ENCODE results near the gene POLR1B.

DNA sequence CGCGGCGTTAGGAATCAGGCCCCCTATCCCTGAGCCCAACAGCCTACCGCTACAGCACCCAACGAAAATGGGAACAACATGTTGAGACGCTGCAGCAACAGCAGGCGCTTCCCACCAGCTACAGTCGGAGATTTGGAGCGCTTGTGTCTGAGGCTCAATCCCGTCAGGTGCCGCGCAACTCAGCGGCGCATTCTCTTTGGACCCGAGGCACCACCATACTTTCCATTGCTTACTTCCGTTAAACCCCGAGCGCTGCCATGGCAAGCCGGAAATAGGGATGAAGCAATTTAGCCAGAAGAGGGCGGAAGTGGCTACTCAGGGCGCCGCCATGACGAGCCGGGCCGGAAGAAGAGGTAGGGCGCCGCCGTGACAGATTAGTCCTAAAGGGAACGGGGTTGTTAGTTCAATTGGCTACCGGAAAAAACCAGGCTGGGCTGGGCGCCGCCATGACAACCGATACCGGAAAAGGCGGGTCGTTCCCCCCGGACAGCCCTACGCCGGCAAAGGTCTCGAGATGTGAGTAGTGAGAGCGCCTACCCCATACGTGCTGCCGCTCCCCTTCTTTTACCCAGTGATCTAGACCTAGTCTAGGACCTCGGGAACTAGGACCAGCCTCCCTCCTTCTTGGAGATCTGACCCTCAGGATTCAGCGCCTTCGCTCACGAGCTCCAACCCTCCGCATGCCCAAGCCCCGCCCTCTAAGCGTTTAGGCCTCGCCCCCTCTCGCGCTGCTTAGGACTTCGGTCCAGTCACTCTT lies 42.0 kb downstream of the POLR1B start, which contains the start of gene CHCHD5:
- TF ChIP-seq, protein P1, sequence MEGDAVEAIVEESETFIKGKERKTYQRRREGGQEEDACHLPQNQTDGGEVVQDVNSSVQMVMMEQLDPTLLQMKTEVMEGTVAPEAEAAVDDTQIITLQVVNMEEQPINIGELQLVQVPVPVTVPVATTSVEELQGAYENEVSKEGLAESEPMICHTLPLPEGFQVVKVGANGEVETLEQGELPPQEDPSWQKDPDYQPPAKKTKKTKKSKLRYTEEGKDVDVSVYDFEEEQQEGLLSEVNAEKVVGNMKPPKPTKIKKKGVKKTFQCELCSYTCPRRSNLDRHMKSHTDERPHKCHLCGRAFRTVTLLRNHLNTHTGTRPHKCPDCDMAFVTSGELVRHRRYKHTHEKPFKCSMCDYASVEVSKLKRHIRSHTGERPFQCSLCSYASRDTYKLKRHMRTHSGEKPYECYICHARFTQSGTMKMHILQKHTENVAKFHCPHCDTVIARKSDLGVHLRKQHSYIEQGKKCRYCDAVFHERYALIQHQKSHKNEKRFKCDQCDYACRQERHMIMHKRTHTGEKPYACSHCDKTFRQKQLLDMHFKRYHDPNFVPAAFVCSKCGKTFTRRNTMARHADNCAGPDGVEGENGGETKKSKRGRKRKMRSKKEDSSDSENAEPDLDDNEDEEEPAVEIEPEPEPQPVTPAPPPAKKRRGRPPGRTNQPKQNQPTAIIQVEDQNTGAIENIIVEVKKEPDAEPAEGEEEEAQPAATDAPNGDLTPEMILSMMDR (conservative IDR thresholded peaks at IDR 0.05; ENCODE audit: low read length), result no peak
- no peak for TF ChIP-seq EZH2phosphoT487 (IDR thresholded peaks at IDR 0.05; ENCODE audit: borderline replicate concordance)

Data from Loucy (cell line).